ENCODE results near the gene NBEA.
"Not testable (repeated sequence)": the region's sequence is repeated elsewhere in the genome, so short reads cannot be mapped to it uniquely, and the experiment has no call there.

NBEA gene

GRCh38 chr13:35649162-35649561 lies 707.1 kb downstream of the NBEA start:
- Histone ChIP-seq H3K4me2 (no peak overlapping the region), H3K27me3 (no peaks in the 10 kb centered on the region), H3K27ac (no peak overlapping the region), H3K9me3 (replicated peaks in 1 of 11) (no peaks in the 10 kb centered on the region), H3K36me3 (no peaks in the 10 kb centered on the region), H3K4me3 (no peak overlapping the region), H4K20me1 (no peaks in the 10 kb centered on the region), H3K9ac (no peak overlapping the region), H3K4me1 (0 out of 20 replicates have a peak, but pooled peaks cover 0 to 5% (median 0%) of the 10 kb centered on the region in 10 experiments)
- no peak for TF ChIP-seq Cebpa-rat (IDR thresholded peaks at IDR 0.05)

- H3K36me3 ChIP-seq = no peaks in the 10 kb centered on the region
- no peak for TF ChIP-seq Cebpa-rat (IDR thresholded peaks at IDR 0.05)
- H3K4me3 ChIP-seq = no peak overlapping the region
- H3K4me2 ChIP-seq = no peak overlapping the region
- H3K4me1 ChIP-seq = no peaks in the 10 kb centered on the region
- H3K27me3 ChIP-seq = no peaks in the 10 kb centered on the region
- no peak overlapping the region for H3K27ac ChIP-seq
- H4K20me1 ChIP-seq = no peaks in the 10 kb centered on the region
- no peak overlapping the region for H3K9ac ChIP-seq
- H3K9me3 ChIP-seq (replicated peaks in 1 of 11) = no peaks in the 10 kb centered on the region
Measured at GRCh38 chr13:35659796-35660195, 717.7 kb downstream of the NBEA start.

- Histone ChIP-seq H3K4me3 (no peak overlapping the region), H4K20me1 (no peaks in the 10 kb centered on the region), H3K4me2 (no peak overlapping the region), H3K36me3 (0 out of 22 replicates have a peak, but pooled peaks cover 0 to 6% (median 0%) of the 10 kb centered on the region in 11 experiments), H3K4me1 (no peaks in the 10 kb centered on the region), H3K27ac (no peak overlapping the region), H3K9ac (no peak overlapping the region), H3K9me3 (replicated peaks in 1 of 11) (no peaks in the 10 kb centered on the region), H3K27me3 (no peaks in the 10 kb centered on the region)
- no peak for TF ChIP-seq Cebpa-rat (IDR thresholded peaks at IDR 0.05)
Measured at GRCh38 chr13:35664747-35665146, 722.7 kb downstream of the NBEA start.

GRCh38 chr13:35669321-35669720 lies 727.3 kb downstream of the NBEA start:
- Histone ChIP-seq H3K4me3 (no peak overlapping the region), H3K36me3 (0 out of 22 replicates have a peak, but pooled peaks cover 0 to 6% (median 0%) of the 10 kb centered on the region in 11 experiments), H3K9me3 (replicated peaks in 1 of 11) (no peaks in the 10 kb centered on the region), H3K4me1 (no peaks in the 10 kb centered on the region), H3K4me2 (no peak overlapping the region), H3K27ac (no peak overlapping the region), H3K27me3 (no peaks in the 10 kb centered on the region), H3K9ac (no peak overlapping the region), H4K20me1 (no peaks in the 10 kb centered on the region)
- TF ChIP-seq Cebpa-rat (IDR thresholded peaks at IDR 0.05) = no peak

- Histone ChIP-seq H3K4me1 (no peaks in the 10 kb centered on the region), H3K9me3 (replicated peaks in 1 of 11) (peaks cover 0 to 6% (median 0%) of the 10 kb centered on the region in 11 experiments; a peak in 1 of 22 replicates), H4K20me1 (no peaks in the 10 kb centered on the region), H3K4me2 (no peak overlapping the region), H3K27ac (no peak overlapping the region), H3K4me3 (no peak overlapping the region), H3K36me3 (0 out of 22 replicates have a peak, but pooled peaks cover 0 to 5% (median 0%) of the 10 kb centered on the region in 11 experiments), H3K9ac (no peak overlapping the region), H3K27me3 (no peaks in the 10 kb centered on the region)
- TF ChIP-seq Cebpa-rat (IDR thresholded peaks at IDR 0.05) = no peak
Measured at GRCh38 chr13:35672611-35673010, 730.5 kb downstream of the NBEA start.

- TF ChIP-seq Cebpa-rat (IDR thresholded peaks at IDR 0.05) = no peak
- Histone ChIP-seq H3K9me3 (replicated peaks in 1 of 11) (peaks cover 0 to 6% (median 0%) of the 10 kb centered on the region in 11 experiments; a peak in 1 of 22 replicates), H3K4me1 (no peaks in the 10 kb centered on the region), H3K27ac (no peak overlapping the region), H3K27me3 (no peaks in the 10 kb centered on the region), H4K20me1 (no peaks in the 10 kb centered on the region), H3K36me3 (no peaks in the 10 kb centered on the region), H3K4me2 (no peak overlapping the region), H3K9ac (no peak overlapping the region), H3K4me3 (no peak overlapping the region)
Measured at GRCh38 chr13:35675651-35676050, 733.6 kb downstream of the NBEA start.

- H3K36me3 ChIP-seq; H3K4me1 ChIP-seq; H3K27me3 ChIP-seq; H3K4me3 ChIP-seq; H3K27ac ChIP-seq; H3K9ac ChIP-seq; H3K9me3 ChIP-seq (replicated peaks in 1 of 11); H3K4me2 ChIP-seq; H4K20me1 ChIP-seq: not testable (repeated sequence)
Measured at GRCh38 chr13:35677863-35678262, 735.8 kb downstream of the NBEA start.

- no peak overlapping the region for H3K27ac ChIP-seq
- H4K20me1 ChIP-seq = no peaks in the 10 kb centered on the region
- no peaks in the 10 kb centered on the region for H3K4me1 ChIP-seq
- peaks cover 0 to 6% (median 0%) of the 10 kb centered on the region in 11 experiments; a peak in 1 of 22 replicates for H3K9me3 ChIP-seq (replicated peaks in 1 of 11)
- H3K27me3 ChIP-seq = no peaks in the 10 kb centered on the region
- no peak overlapping the region for H3K9ac ChIP-seq
- TF ChIP-seq Cebpa-rat (IDR thresholded peaks at IDR 0.05) = no peak
- H3K36me3 ChIP-seq = no peaks in the 10 kb centered on the region
- no peak overlapping the region for H3K4me2 ChIP-seq
- H3K4me3 ChIP-seq = no peak overlapping the region
Measured at GRCh38 chr13:35681685-35682084, 739.6 kb downstream of the NBEA start.

- H4K20me1 ChIP-seq = no peaks in the 10 kb centered on the region
Measured at GRCh38 chr13:35684432-35684831, 742.4 kb downstream of the NBEA start.

GRCh38 chr13:35687336-35687735 lies 745.3 kb downstream of the NBEA start:
- TF ChIP-seq Cebpa-rat (IDR thresholded peaks at IDR 0.05) = no peak
- Histone ChIP-seq H3K4me1 (no peaks in the 10 kb centered on the region), H3K27me3 (no peaks in the 10 kb centered on the region), H3K36me3 (no peaks in the 10 kb centered on the region), H3K4me3 (no peak overlapping the region), H4K20me1 (no peaks in the 10 kb centered on the region), H3K9me3 (replicated peaks in 1 of 11) (no peaks in the 10 kb centered on the region), H3K4me2 (no peak overlapping the region), H3K27ac (no peak overlapping the region), H3K9ac (no peak overlapping the region)

More at GRCh38 chr13:35684432-35684831, 742.4 kb downstream of the NBEA start:
- H3K36me3 ChIP-seq = no peaks in the 10 kb centered on the region
- H3K9ac ChIP-seq = no peak overlapping the region
- H3K9me3 ChIP-seq (replicated peaks in 1 of 11) = no peaks in the 10 kb centered on the region
- H3K27ac ChIP-seq = no peak overlapping the region
- no peak overlapping the region for H3K4me3 ChIP-seq
- no peak overlapping the region for H3K4me2 ChIP-seq
- H3K27me3 ChIP-seq = no peaks in the 10 kb centered on the region
- no peaks in the 10 kb centered on the region for H3K4me1 ChIP-seq
- TF ChIP-seq Cebpa-rat (IDR thresholded peaks at IDR 0.05) = no peak
